Measurements from ENCODE around the gene KRTAP12-3. TPM values are rescaled to one million over a fixed set of nuclear protein-coding genes. Genes with fewer than 3 reads are reported as not detected.
"Not testable (repeated sequence)": the region's sequence is repeated elsewhere in the genome, so short reads cannot be mapped to it uniquely, and the experiment has no call there.

KRTAP12-3 gene
- total RNA-seq, 1 donor from 2014 or later: not detected

- TF ChIP-seq CTCF (IDR thresholded peaks at IDR 0.05; ENCODE audit: unreplicated experiment): no peak
- Mint-ChIP-seq H3K27ac (no peak overlapping the region), H3K36me3 (peaks cover 1% of the 10 kb centered on the region), H3K27me3 (ENCODE audit: low read depth) (peaks cover 6% of the 10 kb centered on the region), H3K4me1 (no peaks in the 10 kb centered on the region), H3K4me3 (no peak overlapping the region), H3K9me3 (peaks cover 19% of the 10 kb centered on the region)
- DNase-seq (ENCODE audit: low spot score in 2 of 2, unreplicated experiment in 2 of 2): peak in 1 of 2 experiments; percentile 17
Observed at GRCh38 chr21:44653656-44654575, 3.8 kb upstream of the KRTAP12-3 start.

- Mint-ChIP-seq H3K27ac (no peak within 1 kb of the TSS), H3K4me3 (no peak within 1 kb of the TSS), H3K27me3 (ENCODE audit: low read depth) (peaks cover 6% of the 10 kb centered on the region), H3K36me3 (peaks cover 1% of the 10 kb centered on the region), H3K4me1 (no peaks in the 10 kb centered on the region), H3K9me3 (peaks cover 19% of the 10 kb centered on the region)
- no peak for TF ChIP-seq CTCF (IDR thresholded peaks at IDR 0.05; ENCODE audit: unreplicated experiment)
- no peak for DNase-seq (ENCODE audit: low spot score in 2 of 2, unreplicated experiment in 2 of 2)
Observed at GRCh38 chr21:44654576-44655175, 3.1 kb upstream of the KRTAP12-3 start, which contains the start of gene KRTAP12-4. Gene KRTAP12-4, minus strand, starts transcription at chr21:44654659. Its CDS starts 45 bp downstream, at chr21:44654614.

GRCh38 chr21:44656868-44657267, 864 bp upstream of the KRTAP12-3 start:
- TF ChIP-seq CTCF (IDR thresholded peaks at IDR 0.05; ENCODE audit: unreplicated experiment): no peak
- peaks cover 19% of the 10 kb centered on the region for H3K9me3 Mint-ChIP-seq
- no peak overlapping the region for H3K27ac Mint-ChIP-seq
- peaks cover 6% of the 10 kb centered on the region for H3K27me3 Mint-ChIP-seq (ENCODE audit: low read depth)
- no peak for DNase-seq (ENCODE audit: low spot score in 2 of 2, unreplicated experiment in 2 of 2)
- H3K36me3 Mint-ChIP-seq: peaks cover 1% of the 10 kb centered on the region
- H3K4me3 Mint-ChIP-seq: no peak overlapping the region
- H3K4me1 Mint-ChIP-seq: no peaks in the 10 kb centered on the region

GRCh38 chr21:44658541-44658910, 794 bp downstream of the KRTAP12-3 start:
- TF ChIP-seq CTCF (IDR thresholded peaks at IDR 0.05; ENCODE audit: unreplicated experiment): no peak
- Mint-ChIP-seq H3K9me3 (peaks cover 30% of the 10 kb centered on the region), H3K36me3 (peaks cover 1% of the 10 kb centered on the region), H3K4me1 (no peaks in the 10 kb centered on the region), H3K27me3 (ENCODE audit: low read depth) (peaks cover 7% of the 10 kb centered on the region), H3K27ac (no peak overlapping the region), H3K4me3 (no peak overlapping the region)
- peak in 1 of 2 experiments; percentile 16 for DNase-seq (ENCODE audit: low spot score in 2 of 2, unreplicated experiment in 2 of 2)

GRCh38 chr21:44658913-44659595, 1.3 kb downstream of the KRTAP12-3 start:
- peaks cover 7% of the 10 kb centered on the region for H3K27me3 Mint-ChIP-seq (ENCODE audit: low read depth)
- no peak for TF ChIP-seq CTCF (IDR thresholded peaks at IDR 0.05; ENCODE audit: unreplicated experiment)
- peaks cover 1% of the 10 kb centered on the region for H3K36me3 Mint-ChIP-seq
- no peak overlapping the region for H3K4me3 Mint-ChIP-seq
- H3K27ac Mint-ChIP-seq: no peak overlapping the region
- DNase-seq (ENCODE audit: low spot score in 2 of 2, unreplicated experiment in 2 of 2): peak in 1 of 2 experiments; percentile 13
- no peaks in the 10 kb centered on the region for H3K4me1 Mint-ChIP-seq
- peaks cover 35% of the 10 kb centered on the region for H3K9me3 Mint-ChIP-seq

- H3K27me3 Mint-ChIP-seq (ENCODE audit: low read depth); H3K4me1 Mint-ChIP-seq; H3K4me3 Mint-ChIP-seq; H3K27ac Mint-ChIP-seq; H3K36me3 Mint-ChIP-seq: not testable (repeated sequence)
- peaks cover 31% of the 10 kb centered on the region for H3K9me3 Mint-ChIP-seq
- peak in 1 of 2 experiments; percentile 7 for DNase-seq (ENCODE audit: low spot score in 2 of 2, unreplicated experiment in 2 of 2)
Observed at GRCh38 chr21:44661567-44661966, 3.8 kb downstream of the KRTAP12-3 start.
